GM12874 (cell line): ENCODE data around the gene ITGAD.
A peak's percentile ranks its signal among the peaks of the same experiment; 100 is the strongest.

ENCODE experiments used
- CTCF ChIP-seq: IDR thresholded peaks from 2 replicates; pipeline ENCODE4 v1.5.1; 2011; ENCODE audit warnings: low read depth, mild to moderate bottlenecking, control low read depth, low read length, moderate library complexity; ENCODE audit not compliant: insufficient read depth

Gene ITGAD

GRCh38 chr16:31467151-31467773, 74.1 kb downstream of the ITGAD start:
- TF ChIP-seq CTCF, result no peak

- no peak for TF ChIP-seq CTCF
These were observed 74.7 kb downstream of the ITGAD start for GRCh38 chr16:31467858-31468257.

GRCh38 chr16:31470615-31471014, 77.5 kb downstream of the ITGAD start:
- no peak for TF ChIP-seq CTCF

GRCh38 chr16:31471241-31471874, 78.2 kb downstream of the ITGAD start:
- TF ChIP-seq CTCF, result no peak

GRCh38 chr16:31471875-31472708, 79.0 kb downstream of the ITGAD start, which contains the start of gene TGFB1I1:
TSS of gene TGFB1I1 (plus strand) at chr16:31472152. CDS start at chr16:31472189, 37 bp downstream.
- TF ChIP-seq CTCF, result no peak

- peak; percentile 48 for TF ChIP-seq CTCF
These were observed 79.6 kb downstream of the ITGAD start for GRCh38 chr16:31472709-31473203.

- no peak for TF ChIP-seq CTCF
These were observed 80.3 kb downstream of the ITGAD start for GRCh38 chr16:31473264-31473984.
